ENCODE results near the gene C5. TPM values are rescaled to one million over a fixed set of nuclear protein-coding genes. Genes with fewer than 3 reads are reported as not detected.

The C5 gene
- total RNA-seq, 2 donors from 2014 or later, result 8.3 to 12.2 TPM

DNA sequence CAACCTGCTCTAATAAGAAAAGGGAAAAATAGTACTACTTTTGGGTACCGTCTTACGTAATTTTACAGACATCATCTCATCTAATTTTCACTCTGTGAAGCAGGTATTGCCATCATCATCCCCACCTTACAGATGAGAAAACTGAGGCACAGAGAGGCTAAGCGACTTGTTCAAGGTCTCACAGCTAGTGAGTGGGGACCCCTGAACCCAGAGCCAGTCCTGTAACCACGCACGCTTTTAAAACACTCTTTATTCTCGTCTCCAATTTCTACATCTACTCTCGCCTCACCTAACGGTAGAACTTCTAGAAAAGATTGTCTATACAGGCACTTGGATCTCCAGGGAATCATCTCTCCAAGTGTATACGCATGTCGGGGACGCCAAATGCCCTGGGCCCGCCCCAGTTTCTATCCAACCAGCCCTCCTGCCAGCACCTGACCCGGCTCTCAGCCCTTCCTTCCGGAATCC is 122.0 kb downstream of the C5 start:
- TF ChIP-seq CTCF (IDR thresholded peaks at IDR 0.05), result no peak
- Histone ChIP-seq H3K27me3 (replicated peaks; ENCODE audit: insufficient read depth) (no peaks in the 10 kb centered on the region), H3K4me1 (ENCODE audit: control insufficient read depth in 1 of 2, low read depth in 2 of 2) (peaks cover 56 to 94% of the 10 kb centered on the region in 2 donors), H3K4me3 (peak overlapping the region; percentile 80), H3K27ac (peak overlapping the region; percentile 96), H3K9me3 (no peaks in the 10 kb centered on the region), H3K36me3 (no peaks in the 10 kb centered on the region)
- no peak for DNase-seq (ENCODE audit: low spot score)
- no peak for ATAC-seq (ENCODE audit: insufficient number of reproducible peaks, low FRiP score, low read depth)

DNA sequence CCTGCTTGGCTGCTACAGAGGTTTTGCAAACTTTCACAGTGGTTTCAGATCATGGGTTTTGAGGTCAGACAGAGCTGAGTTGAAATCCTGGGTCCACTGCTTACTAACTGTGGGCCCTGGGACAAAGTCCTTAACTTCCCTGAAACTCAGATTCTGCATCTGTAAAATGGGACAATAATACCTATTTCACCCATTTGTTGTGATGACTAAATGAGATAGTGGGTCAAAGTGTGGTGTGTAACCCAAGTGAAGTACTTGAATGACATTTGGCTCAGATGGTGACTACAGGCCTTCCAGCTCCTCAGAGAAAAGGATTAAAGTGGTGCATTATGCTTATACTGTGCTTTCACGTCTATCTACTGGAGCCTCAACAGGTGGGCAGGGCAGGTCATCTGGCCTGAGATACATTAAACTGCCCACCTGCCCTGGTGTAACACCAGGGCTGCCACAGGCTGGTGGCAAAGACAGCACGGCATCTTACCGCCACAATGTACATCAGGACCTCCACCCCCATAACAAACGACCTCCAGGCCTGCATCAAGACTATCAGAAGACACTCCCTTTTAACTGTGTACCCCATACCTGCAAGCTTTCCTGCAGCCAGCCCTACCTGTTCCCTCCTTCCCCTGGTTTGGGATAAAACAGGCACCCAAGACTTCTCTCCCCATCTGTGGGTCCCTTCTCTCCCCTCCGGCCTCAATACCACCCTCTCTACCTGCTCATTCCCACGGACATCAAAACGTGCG is 122.6 kb downstream of the C5 start:
- no peak for DNase-seq (ENCODE audit: low spot score)
- TF ChIP-seq CTCF (IDR thresholded peaks at IDR 0.05), result no peak

GRCh38 chr9:120926397-120926928 is 123.6 kb downstream of the C5 start, which contains the start of gene TRAF1:
Gene TRAF1 (minus strand): TSS chr9:120926796. CDS start chr9:120926075, 721 bp downstream.
- DNase-seq (ENCODE audit: low spot score), result no peak
- ATAC-seq (ENCODE audit: insufficient number of reproducible peaks, low FRiP score, low read depth), result no peak
- TF ChIP-seq CTCF (IDR thresholded peaks at IDR 0.05), result no peak
- Histone ChIP-seq H3K9me3 (no peaks in the 10 kb centered on the region), H3K27me3 (replicated peaks; ENCODE audit: insufficient read depth) (no peaks in the 10 kb centered on the region), H3K36me3 (no peaks in the 10 kb centered on the region), H3K4me3 (peak within 1 kb of the TSS; percentile 61), H3K27ac (peak within 1 kb of the TSS; percentile 96), H3K4me1 (ENCODE audit: control insufficient read depth in 1 of 2, low read depth in 2 of 2) (peaks cover 59 to 95% of the 10 kb centered on the region in 2 donors)

More for the DNA sequence above, 122.6 kb downstream of the C5 start:
- Histone ChIP-seq H3K4me3 (peak overlapping the region; percentile 80), H3K9me3 (no peaks in the 10 kb centered on the region), H3K4me1 (ENCODE audit: control insufficient read depth in 1 of 2, low read depth in 2 of 2) (peaks cover 58 to 94% of the 10 kb centered on the region in 2 donors), H3K36me3 (no peaks in the 10 kb centered on the region), H3K27ac (peak overlapping the region; percentile 96), H3K27me3 (replicated peaks; ENCODE audit: insufficient read depth) (no peaks in the 10 kb centered on the region)
- no peak for ATAC-seq (ENCODE audit: insufficient number of reproducible peaks, low FRiP score, low read depth)

- no peaks in the 10 kb centered on the region for H3K9me3 ChIP-seq
- H3K27ac ChIP-seq, result peak overlapping the region; percentile 96
- H3K4me3 ChIP-seq, result peak overlapping the region; percentile 61
- peak; percentile 75 for ATAC-seq (ENCODE audit: insufficient number of reproducible peaks, low FRiP score, low read depth)
- no peak for TF ChIP-seq CTCF (IDR thresholded peaks at IDR 0.05)
- H3K27me3 ChIP-seq (replicated peaks; ENCODE audit: insufficient read depth), result no peaks in the 10 kb centered on the region
- no peaks in the 10 kb centered on the region for H3K36me3 ChIP-seq
- DNase-seq (ENCODE audit: low spot score), result peak; percentile 87
- peaks cover 56 to 95% of the 10 kb centered on the region in 2 donors for H3K4me1 ChIP-seq (ENCODE audit: control insufficient read depth in 1 of 2, low read depth in 2 of 2)
Measured at GRCh38 chr9:120925535-120926396, 124.3 kb downstream of the C5 start.

Measured in thoracic aorta (tissue), 2 donors.